NCI-H446 (cell line): ENCODE results near the gene MED13L.

Experiments
- DNase-seq, 2 experiments: peaks; one replicate each; lab custom pipeline; 2025; lab: John Stamatoyannopoulos, UW

The MED13L gene

DNA sequence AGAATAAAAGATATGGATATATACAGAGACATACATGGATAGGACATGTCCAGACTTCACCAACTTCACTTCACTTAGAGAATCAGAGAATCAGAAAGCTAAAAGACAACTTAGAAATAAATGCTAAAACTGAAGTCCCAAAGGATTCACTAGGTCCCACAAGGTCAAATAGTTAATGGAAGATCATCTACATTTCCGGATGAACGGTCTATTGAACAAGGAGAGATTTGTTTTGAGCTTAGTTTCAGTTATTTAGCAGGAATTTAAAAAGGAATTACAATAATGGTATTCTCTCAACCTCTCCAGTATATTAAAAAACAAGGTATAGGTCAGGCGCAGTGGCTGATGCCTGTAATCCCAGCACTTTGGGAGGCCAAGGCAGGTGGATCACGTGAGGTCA is 187.0 kb downstream of the MED13L start:
- DNase-seq, result no peak

DNA sequence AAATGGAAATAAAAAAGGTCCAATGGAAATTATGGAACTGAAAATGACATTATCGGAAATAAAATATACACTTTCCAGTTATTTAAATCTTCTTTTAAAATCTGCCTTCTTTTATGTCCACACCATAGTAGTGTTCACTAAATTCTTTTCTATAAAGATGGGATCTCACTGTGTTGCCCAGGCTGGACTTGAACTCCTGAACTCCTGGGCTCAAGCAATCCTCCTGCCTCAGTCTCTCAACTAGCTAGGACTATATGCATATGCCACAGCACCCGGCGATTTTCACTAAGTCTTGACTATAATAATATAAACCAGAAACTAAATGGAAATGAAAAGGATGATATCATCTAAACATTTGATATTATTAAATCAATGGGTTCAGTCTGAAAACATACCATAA is 188.4 kb downstream of the MED13L start:
- no peak for DNase-seq

DNA sequence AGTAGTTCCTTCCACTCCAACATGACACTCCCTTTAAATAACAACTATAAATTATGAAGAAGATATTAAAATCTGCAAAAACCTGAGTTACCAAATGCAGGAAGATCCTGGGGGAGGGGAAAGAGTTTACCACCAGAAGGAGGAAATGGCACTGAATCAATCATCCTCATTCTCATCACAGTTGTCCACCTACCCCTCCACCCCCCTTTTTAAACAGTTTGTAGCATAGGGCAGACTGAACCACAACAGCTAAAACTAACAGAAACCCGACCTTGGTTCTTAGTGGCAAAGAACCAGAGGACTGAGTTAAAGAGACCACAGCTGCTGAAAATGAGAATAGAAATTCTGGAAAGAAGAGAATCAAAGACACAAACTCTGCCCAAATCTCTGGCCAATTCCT is 189.5 kb downstream of the MED13L start:
- DNase-seq, result no peak

GRCh38 chr12:116087399-116087798 is 190.1 kb downstream of the MED13L start:
- DNase-seq, result no peak

- no peak for DNase-seq
These were observed 197.1 kb downstream of the MED13L start for GRCh38 chr12:116080415-116080814.

DNA sequence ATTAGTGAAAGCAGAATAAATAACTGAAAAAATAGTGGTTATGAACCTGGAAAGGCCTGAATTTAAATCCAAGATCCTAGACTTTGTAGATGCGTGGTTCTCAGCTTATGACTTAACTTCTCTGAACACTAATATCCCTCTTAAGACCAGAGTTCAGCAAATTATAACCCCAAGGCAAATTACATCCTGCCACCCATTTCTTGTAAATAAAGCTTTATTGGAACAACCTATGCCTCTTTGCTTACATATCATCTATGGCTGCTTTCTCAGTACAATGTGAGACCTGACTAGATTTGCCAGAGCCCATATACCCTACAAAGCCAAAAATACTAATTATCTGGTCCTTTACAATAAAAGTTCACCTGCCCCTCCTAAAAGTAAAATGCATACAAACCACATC is 199.1 kb downstream of the MED13L start:
- DNase-seq, result no peak

- DNase-seq, result no peak
These were observed 200.1 kb downstream of the MED13L start for GRCh38 chr12:116077431-116077830.

DNA sequence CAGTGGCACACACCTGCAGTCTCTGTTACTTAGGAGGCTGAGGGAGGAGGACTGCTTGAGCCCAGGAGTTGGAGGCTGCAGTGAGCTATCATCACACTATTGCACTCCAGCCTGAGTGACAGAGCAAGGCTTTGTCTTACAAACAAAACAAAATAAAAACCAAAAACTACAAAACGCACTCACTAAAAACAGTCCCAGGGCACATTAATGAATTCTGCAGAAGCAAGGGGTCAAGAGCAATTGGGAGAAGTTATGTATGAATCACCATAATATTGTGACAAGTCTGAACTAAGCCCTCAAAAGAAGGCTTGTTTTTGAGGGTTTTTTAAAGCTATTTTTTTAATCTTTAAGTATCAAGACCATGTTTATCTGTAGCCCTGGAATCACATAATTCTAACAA is 201.1 kb downstream of the MED13L start:
- DNase-seq, result no peak

GRCh38 chr12:116074686-116075085 is 202.8 kb downstream of the MED13L start:
- no peak for DNase-seq

- no peak for DNase-seq
These were observed 205.8 kb downstream of the MED13L start for GRCh38 chr12:116071555-116072230.

GRCh38 chr12:116070444-116070843 is 207.0 kb downstream of the MED13L start:
- no peak for DNase-seq

GRCh38 chr12:116069943-116070342 is 207.6 kb downstream of the MED13L start:
- DNase-seq, result no peak

DNA sequence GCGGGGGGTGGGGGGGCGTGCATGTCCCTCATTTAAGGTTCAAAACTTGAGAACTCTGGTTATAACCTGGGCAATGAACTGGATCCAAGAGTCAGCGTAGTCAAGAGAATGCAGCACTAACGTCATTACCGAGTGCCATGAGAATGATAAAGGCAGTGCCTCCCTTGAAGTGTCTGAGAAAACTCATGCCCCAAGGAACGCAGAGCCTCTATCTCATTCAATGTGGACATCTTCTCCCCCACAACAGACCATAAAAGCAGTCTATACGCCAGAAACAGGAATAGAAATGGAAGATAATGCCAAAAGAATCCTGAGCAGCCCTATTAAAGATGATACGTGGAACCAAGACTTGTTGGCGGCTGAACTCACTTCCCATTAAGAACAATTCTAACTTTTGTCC is 208.6 kb downstream of the MED13L start:
- no peak for DNase-seq

GRCh38 chr12:116068371-116068770 is 209.1 kb downstream of the MED13L start:
- DNase-seq, result no peak

GRCh38 chr12:116067892-116068291 is 209.6 kb downstream of the MED13L start:
- no peak for DNase-seq

DNA sequence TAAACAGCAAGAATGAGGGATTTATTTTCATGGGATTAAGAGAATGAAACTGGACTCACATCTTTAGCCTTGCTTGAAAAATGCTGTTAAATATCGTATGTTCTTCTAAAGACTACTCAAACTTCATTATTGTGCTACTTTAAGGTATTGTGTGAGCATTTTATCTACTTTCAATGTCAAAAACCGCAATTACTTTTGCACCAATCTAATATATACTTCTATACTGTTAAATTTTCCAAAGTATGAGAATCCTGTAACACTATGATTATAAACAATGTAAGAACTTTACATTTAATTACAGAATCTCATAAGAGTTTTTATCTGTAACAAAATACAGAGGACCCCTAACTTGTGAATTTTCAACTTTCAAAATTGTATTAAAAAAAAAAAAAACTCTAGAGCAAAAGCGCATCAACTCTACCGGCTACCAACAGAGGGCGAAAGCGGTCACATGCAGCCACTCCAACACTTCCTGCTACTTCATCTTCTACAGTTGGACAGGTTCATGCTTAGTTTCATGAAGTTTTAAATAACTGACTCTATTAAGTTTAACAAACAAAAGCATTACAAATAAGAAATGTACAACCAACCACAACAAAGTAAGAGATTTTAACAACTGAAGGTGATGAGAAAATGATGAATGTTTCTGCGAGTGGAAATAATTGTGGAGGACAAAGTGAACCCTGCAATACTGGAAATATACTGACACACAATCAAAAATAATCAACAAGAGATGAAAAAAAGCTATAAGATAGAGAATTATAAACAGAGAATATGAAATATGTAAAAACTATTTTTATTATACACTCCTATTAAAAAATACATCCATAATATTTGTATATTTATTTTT is 210.9 kb downstream of the MED13L start:
- DNase-seq, result peak in 1 of 2 experiments; percentile 47

DNA sequence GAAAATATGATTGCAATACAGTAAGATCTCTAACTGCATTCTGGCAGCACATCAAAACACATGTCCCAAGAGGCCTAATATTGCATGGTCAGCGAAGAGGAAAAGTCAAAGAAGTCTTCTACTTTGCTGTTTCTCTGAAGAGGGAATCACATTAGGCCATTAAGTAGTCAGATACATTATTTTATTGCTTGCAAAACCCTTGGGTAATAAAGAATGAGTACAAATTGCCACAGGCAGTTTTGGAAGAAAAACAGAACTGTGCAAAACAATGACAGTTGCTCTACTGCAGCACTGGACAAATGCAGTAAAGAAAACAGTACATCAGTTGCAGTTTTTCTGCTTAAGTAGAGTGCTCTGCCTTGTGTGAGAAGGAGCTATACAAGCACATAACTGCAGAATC is 211.9 kb downstream of the MED13L start:
- peak in 1 of 2 experiments; percentile 10 for DNase-seq

DNA sequence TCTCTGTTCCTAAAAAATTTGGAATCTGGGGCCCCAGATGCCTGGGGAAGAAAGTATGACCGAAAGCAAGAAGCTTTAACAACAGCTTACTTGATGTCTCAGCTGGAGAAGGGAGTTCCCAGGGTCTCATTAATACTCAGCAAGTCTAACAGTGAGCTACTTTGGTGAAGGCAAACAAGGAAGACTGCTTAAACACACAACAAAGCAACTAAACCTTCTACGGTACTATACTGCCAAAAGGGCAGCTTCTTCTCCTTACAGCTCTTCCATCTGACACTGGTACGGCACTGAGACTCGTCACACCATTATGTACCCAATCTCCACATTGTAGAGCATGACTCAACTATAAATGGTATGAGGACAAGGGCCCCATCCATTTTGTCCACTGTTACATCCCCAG is 213.0 kb downstream of the MED13L start:
- no peak for DNase-seq

GRCh38 chr12:116062698-116063097 is 214.8 kb downstream of the MED13L start:
- no peak for DNase-seq

DNA sequence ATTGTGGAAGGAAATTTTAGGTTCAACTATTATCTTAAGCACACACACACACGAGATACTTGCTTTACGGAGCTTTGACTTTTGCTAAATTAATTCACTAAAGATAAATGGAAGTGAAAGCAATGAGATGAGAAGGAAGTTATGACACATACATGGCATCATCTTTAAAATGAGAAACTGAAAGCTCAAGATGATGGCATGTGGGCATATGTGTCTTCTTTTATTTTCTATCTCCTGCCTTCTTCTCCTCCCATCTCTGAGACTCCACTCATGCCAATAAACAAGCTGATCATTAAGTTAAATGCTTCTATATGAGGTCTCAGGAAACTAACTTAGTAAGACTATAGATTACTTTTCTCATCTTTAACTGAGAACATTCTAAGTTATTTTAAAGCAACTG is 216.7 kb downstream of the MED13L start:
- no peak for DNase-seq

- no peak for DNase-seq
These were observed 217.6 kb downstream of the MED13L start for GRCh38 chr12:116059904-116060303.

- no peak for DNase-seq
These were observed 218.9 kb downstream of the MED13L start for GRCh38 chr12:116058574-116058973.

GRCh38 chr12:116057356-116057755 is 220.1 kb downstream of the MED13L start:
- DNase-seq, result no peak
